GM23338 (cell line): ENCODE measurements around the gene KCNC4. TPM values are rescaled to one million over a fixed set of nuclear protein-coding genes. Genes with fewer than 3 reads are reported as not detected.

Source experiments
- ATAC-seq: fragments of 200-7000 bp; cut with Tn5 transposase; 3 replicates; pipeline ENCODE4 v1.9.1; 2020
- DNase-seq: peaks from one replicate; pipeline ENCODE4 v3.0.0-alpha.2; 2015; ENCODE audit warnings: low spot score
- H2AFZ ChIP-seq: fragments of 200-600 bp; sonication (generic); 2 replicates; pipeline ENCODE4 v1.8.0; 2016; ENCODE audit warnings: antibody characterized with exemption, mild to moderate bottlenecking, moderate library complexity
- H3F3A ChIP-seq: fragments of 200-600 bp; sonication (generic); replicated peaks from 2 replicates; pipeline ENCODE4 v1.8.0; 2017; ENCODE audit warnings: antibody characterized with exemption, mixed run types, low read depth
- H3K27ac ChIP-seq: fragments of 200-600 bp; sonication (generic); 2 replicates; pipeline ENCODE4 v1.6.1; 2016; ENCODE audit warnings: low read depth
- H3K27me3 ChIP-seq: fragments of 200-600 bp; sonication (generic); 2 replicates; pipeline ENCODE4 v1.8.0; 2016; ENCODE audit warnings: mild to moderate bottlenecking, mixed run types, moderate library complexity; ENCODE audit not compliant: insufficient read depth
- H3K36me3 ChIP-seq: fragments of 200-600 bp; sonication (generic); 2 replicates; pipeline ENCODE4 v1.8.0; 2016; ENCODE audit warnings: mild to moderate bottlenecking; ENCODE audit not compliant: insufficient read depth
- H3K4me1 ChIP-seq: fragments of 200-600 bp; sonication (generic); 2 replicates; pipeline ENCODE4 v1.8.0; 2016; ENCODE audit warnings: mild to moderate bottlenecking, moderate library complexity; ENCODE audit not compliant: insufficient read depth
- H3K4me2 ChIP-seq: fragments of 200-600 bp; sonication (generic); 2 replicates; pipeline ENCODE4 v1.7.1; 2017; ENCODE audit warnings: mixed run types
- H3K4me3 ChIP-seq: fragments of 200-600 bp; sonication (generic); 2 replicates; pipeline ENCODE4 v1.6.1; 2016; ENCODE audit warnings: mixed run types
- H3K79me2 ChIP-seq: fragments of 200-600 bp; sonication (generic); replicated peaks from 2 replicates; pipeline ENCODE4 v1.8.0; 2017; ENCODE audit warnings: mild to moderate bottlenecking; ENCODE audit not compliant: insufficient read depth
- H3K9me2 ChIP-seq: fragments of 200-600 bp; sonication (generic); 2 replicates; pipeline ENCODE4 v1.8.0; 2017; ENCODE audit not compliant: insufficient read depth
- H4K20me1 ChIP-seq: fragments of 200-600 bp; sonication (generic); replicated peaks from 2 replicates; pipeline ENCODE4 v1.8.0; 2017; ENCODE audit warnings: mild to moderate bottlenecking; ENCODE audit not compliant: insufficient read depth
- H3K27ac Mint-ChIP-seq: 2 replicates; pipeline ENCODE4 v1.8.0; 2020; ENCODE audit warnings: inconsistent platforms, mild to moderate bottlenecking, moderate library complexity, mixed read lengths
- H3K27me3 Mint-ChIP-seq: 3 replicates; pipeline ENCODE4 v1.8.0; 2022; ENCODE audit warnings: low read depth, mild to moderate bottlenecking, moderate library complexity, mixed read lengths, inconsistent platforms; ENCODE audit not compliant: insufficient read depth, poor library complexity
- H3K36me3 Mint-ChIP-seq: 3 replicates; pipeline ENCODE4 v1.8.0; 2021; ENCODE audit warnings: low read depth, mild to moderate bottlenecking, inconsistent platforms, moderate library complexity, mixed read lengths
- H3K4me1 Mint-ChIP-seq: 3 replicates; pipeline ENCODE4 v1.8.0; 2020; ENCODE audit warnings: mild to moderate bottlenecking, inconsistent platforms, mixed read lengths
- H3K4me3 Mint-ChIP-seq: 3 replicates; pipeline ENCODE4 v1.8.0; 2021; ENCODE audit warnings: moderate library complexity, mild to moderate bottlenecking, inconsistent platforms, mixed read lengths
- H3K9me3 Mint-ChIP-seq: 3 replicates; pipeline ENCODE4 v1.8.0; 2020; ENCODE audit warnings: moderate library complexity, mild to moderate bottlenecking, inconsistent platforms, mixed read lengths
- CTCF ChIP-seq, 2 experiments: fragments of 200-600 bp in 1 of 2; sonication (generic) in 1 of 2; conservative IDR thresholded peaks; 2 replicates each; pipeline versions ENCODE4 v1.5.1 to v1.6.1; 2016 to 2017; ENCODE audit warnings: antibody characterized with exemption in 2 of 2, low read depth in 2 of 2, mild to moderate bottlenecking in 2 of 2, moderate library complexity in 1 of 2
- ETS1 ChIP-seq: IDR thresholded peaks from 2 replicates; pipeline ENCODE4 v1.6.1; 2016; ENCODE audit warnings: antibody characterized with exemption
- EZH2 ChIP-seq: fragments of 200-600 bp; sonication (generic); IDR thresholded peaks from one replicate; pipeline ENCODE4 v1.8.0; 2017; ENCODE audit warnings: antibody characterized with exemption, mild to moderate bottlenecking, low read depth; ENCODE audit not compliant: unreplicated experiment
- EZH2phosphoT487 ChIP-seq: fragments of 200-600 bp; sonication (generic); IDR thresholded peaks from one replicate; pipeline ENCODE4 v1.8.1; 2018; ENCODE audit warnings: antibody characterized with exemption; ENCODE audit not compliant: unreplicated experiment
- JUNB ChIP-seq: IDR thresholded peaks from one replicate; pipeline ENCODE4 v1.6.1; 2016; ENCODE audit warnings: antibody characterized with exemption; ENCODE audit not compliant: unreplicated experiment
- NANOG ChIP-seq: IDR thresholded peaks from 2 replicates; pipeline ENCODE4 v1.6.1; 2016; ENCODE audit warnings: antibody characterized with exemption, borderline replicate concordance
- POLR2AphosphoS5 ChIP-seq: IDR thresholded peaks from 2 replicates; pipeline ENCODE4 v1.6.1; 2016; ENCODE audit warnings: antibody characterized with exemption, low read depth
- REST ChIP-seq: IDR thresholded peaks from one replicate; pipeline ENCODE4 v1.6.1; 2018; ENCODE audit warnings: antibody characterized with exemption; ENCODE audit not compliant: unreplicated experiment
- STAT1 ChIP-seq: IDR thresholded peaks from one replicate; pipeline ENCODE4 v1.6.1; 2016; ENCODE audit warnings: antibody characterized with exemption; ENCODE audit not compliant: unreplicated experiment
- ZNF114 ChIP-seq: fragments of 250-450 bp; sonication (Bioruptor Pico); IDR thresholded peaks from 2 replicates; pipeline ENCODE4 v1.5.0; 2020; ENCODE audit warnings: mild to moderate bottlenecking, moderate library complexity
- ZNF331 ChIP-seq: fragments of 250-450 bp; sonication (Bioruptor Pico); IDR thresholded peaks from 2 replicates; pipeline ENCODE4 v1.5.0; 2020; ENCODE audit warnings: low read depth, mild to moderate bottlenecking, moderate library complexity
- ZNF462 ChIP-seq: fragments of 250-450 bp; sonication (Bioruptor Pico); IDR thresholded peaks from 2 replicates; pipeline ENCODE4 v1.5.0; 2020; ENCODE audit warnings: mild to moderate bottlenecking, moderate library complexity
- polyA plus RNA-seq: library from polyadenylated mRNA; unstranded; fragments of >200 nt; fragmentation: Nextera tagmentation; extraction: Ambion mirVana; gene quantifications from 2 replicates; pipeline ENCODE4 v1.2.1, GENCODE V29; 2016
- total RNA-seq: library from RNA; depleted of rRNA; stranded (reverse); fragments of >200 nt; shearing (Covaris generic); gene quantifications from 2 replicates; pipeline ENCODE4 v1.2.3, GENCODE V29; 2014

Gene KCNC4
- total and polyA plus RNA-seq, 2 experiments from 2014 or later, result 3.5 to 10.7 TPM

- TF ChIP-seq ZNF331 (CRISPR knock-in tag) (no peak), REST (no peak), EZH2phosphoT487 (no peak), JUNB (no peak)
Measured at GRCh38 chr1:110161849-110162248, 48.3 kb upstream of the KCNC4 start (continued).

- Histone ChIP-seq H2AFZ (no peak overlapping the region), H3K9me2 (0 out of 2 replicates have a peak, but pooled peaks cover 4% of the 10 kb centered on the region), H3K36me3 (no peaks in the 10 kb centered on the region), H3K79me2 (no peaks in the 10 kb centered on the region), H3K4me1 (no peaks in the 10 kb centered on the region), H3F3A (no peaks in the 10 kb centered on the region), H3K27me3 (no peaks in the 10 kb centered on the region), H3K4me2 (no peak overlapping the region), H3K27ac (no peak overlapping the region), H4K20me1 (no peaks in the 10 kb centered on the region), H3K4me3 (no peak overlapping the region)
- ATAC-seq (0 out of 3 replicates have a peak, but pooled peaks have one; percentile 23), DNase-seq (peak; percentile 11)
- Mint-ChIP-seq H3K4me1 (peaks cover 5% of the 10 kb centered on the region), H3K27ac (no peak overlapping the region), H3K36me3 (no peaks in the 10 kb centered on the region), H3K4me3 (no peak overlapping the region), H3K27me3 (peaks cover 6% of the 10 kb centered on the region), H3K9me3 (no peaks in the 10 kb centered on the region)
- no peak for TF ChIP-seq JUNB
- TF ChIP-seq ZNF462, result no peak
- TF ChIP-seq STAT1, result no peak
- no peak for TF ChIP-seq EZH2
- TF ChIP-seq ETS1, result no peak
- no peak for TF ChIP-seq ZNF331 (CRISPR knock-in tag)
- no peak for TF ChIP-seq ZNF114
- no peak for TF ChIP-seq EZH2phosphoT487
- TF ChIP-seq CTCF (conservative IDR thresholded peaks at IDR 0.05; ENCODE audit: low read depth in 2 of 2), result no peak
- no peak for TF ChIP-seq POLR2AphosphoS5
- TF ChIP-seq NANOG, result no peak
Measured at GRCh38 chr1:110163591-110163990, 46.5 kb upstream of the KCNC4 start.
